Gastroesophageal sphincter (tissue), 4 donors: ENCODE measurements around the gene COG6. TPM values are rescaled to one million over a fixed set of nuclear protein-coding genes. Genes with fewer than 3 reads are reported as not detected.

Source experiments
- ATAC-seq: fragments of 150-250 bp; one replicate; pipeline ENCODE4 v1.9.1; 2016; ENCODE audit warnings: mild to moderate bottlenecking, moderate library complexity
- H3K27ac ChIP-seq, 4 donors: fragments of 200-600 bp; sonication (generic) in 3 of 4; 1 replicate in 3 of 4; 2 replicates in 1 of 4; pipeline ENCODE4 v1.5.1; 2016 to 2019
- H3K27me3 ChIP-seq: fragments of 200-600 bp; sonication (generic); one replicate; pipeline ENCODE4 v1.5.1; 2019
- H3K36me3 ChIP-seq, 2 donors: fragments of 200-600 bp; sonication (generic); one replicate each; pipeline ENCODE4 v1.5.1; 2019; ENCODE audit warnings: control low read depth in 1 of 2
- H3K4me1 ChIP-seq, 3 donors: fragments of 200-600 bp; sonication (generic); 1 replicate in 2 of 3; 2 replicates in 1 of 3; pipeline ENCODE4 v1.5.1; 2016 to 2019; ENCODE audit warnings: control low read depth in 2 of 3
- H3K4me3 ChIP-seq, 2 donors: fragments of 200-600 bp; sonication (generic); one replicate each; pipeline ENCODE4 v1.5.1; 2019; ENCODE audit warnings: mild to moderate bottlenecking in 1 of 2, moderate library complexity in 1 of 2
- H3K9me3 ChIP-seq, 3 donors: fragments of 200-600 bp; sonication (generic); one replicate each; pipeline ENCODE4 v1.5.1; 2017 to 2019; ENCODE audit warnings: control low read depth in 2 of 3
- EP300 ChIP-seq: sonication (generic); formaldehyde crosslinking; IDR thresholded peaks from one replicate; pipeline ENCODE4 v1.6.1; 2017; ENCODE audit warnings: antibody characterized with exemption, mild to moderate bottlenecking
- POLR2A ChIP-seq, 2 donors: fragments of 450-650 bp; IDR thresholded peaks; one replicate each; pipeline ENCODE4 v1.6.1; 2017; ENCODE audit warnings: antibody characterized with exemption in 2 of 2, mild to moderate bottlenecking in 2 of 2, moderate library complexity in 1 of 2
- POLR2AphosphoS5 ChIP-seq: sonication (generic); formaldehyde crosslinking; IDR thresholded peaks from one replicate; pipeline ENCODE4 v1.6.1; 2017; ENCODE audit warnings: antibody characterized with exemption
- WGBS, 2 donors: methylation state at CpG; one replicate each; pipeline ENCODE4 v1.1.5; 2018; ENCODE audit warnings: low coverage in 1 of 2; 5-methylcytosine and 5-hydroxymethylcytosine counted together
- total RNA-seq, 4 donors: library from RNA; depleted of rRNA; stranded (reverse); fragments of >200 nt; gene quantifications; one replicate each; pipeline ENCODE4 v1.1.0, GENCODE V29; 2016
- TF ChIP-seq, protein P1 (sequence below), 4 experiments: fragments of 200-600 bp in 2 of 4; fragments of 450-650 bp in 2 of 4; sonication (generic) in 1 of 4; IDR thresholded peaks; one replicate each; pipeline ENCODE4 v1.5.1; 2017 to 2019; ENCODE audit warnings: antibody characterized with exemption in 4 of 4, mild to moderate bottlenecking in 2 of 4, moderate library complexity in 2 of 4

Gene COG6
- total RNA-seq, 4 donors from 2014 or later, result 10.5 to 23.2 (median 13.0) TPM

DNA sequence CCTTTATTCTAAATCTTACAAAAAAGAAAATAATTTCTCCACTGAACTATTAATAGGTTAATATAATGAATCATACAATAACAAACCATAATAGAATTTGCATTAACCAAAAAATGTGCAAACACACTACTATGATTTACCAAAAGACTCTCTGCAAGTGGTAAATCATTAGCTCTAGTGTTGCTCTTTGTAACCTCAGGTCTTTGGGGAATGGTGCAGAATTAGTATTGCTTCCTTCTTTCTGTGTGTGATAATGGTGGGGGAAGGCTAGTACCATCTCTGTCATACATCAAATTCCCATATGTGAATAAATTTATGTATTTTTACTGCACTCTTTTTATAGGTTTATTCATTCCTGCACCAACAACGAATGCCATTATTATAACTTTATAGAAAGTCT lies 105.1 kb downstream of the COG6 start:
- Histone ChIP-seq H3K36me3 (no peaks in the 10 kb centered on the region), H3K4me1 (peaks cover 0 to 10% (median 0%) of the 10 kb centered on the region in 3 donors), H3K27ac (no peak overlapping the region), H3K27me3 (no peaks in the 10 kb centered on the region), H3K9me3 (peaks cover 0 to 4% (median 0%) of the 10 kb centered on the region in 3 donors), H3K4me3 (no peak overlapping the region)
- 50 to 89% methylated on average over 1 of the region's 1 CpG for WGBS, 2 donors
- TF ChIP-seq POLR2AphosphoS5, result no peak
- no peak for ATAC-seq

DNA sequence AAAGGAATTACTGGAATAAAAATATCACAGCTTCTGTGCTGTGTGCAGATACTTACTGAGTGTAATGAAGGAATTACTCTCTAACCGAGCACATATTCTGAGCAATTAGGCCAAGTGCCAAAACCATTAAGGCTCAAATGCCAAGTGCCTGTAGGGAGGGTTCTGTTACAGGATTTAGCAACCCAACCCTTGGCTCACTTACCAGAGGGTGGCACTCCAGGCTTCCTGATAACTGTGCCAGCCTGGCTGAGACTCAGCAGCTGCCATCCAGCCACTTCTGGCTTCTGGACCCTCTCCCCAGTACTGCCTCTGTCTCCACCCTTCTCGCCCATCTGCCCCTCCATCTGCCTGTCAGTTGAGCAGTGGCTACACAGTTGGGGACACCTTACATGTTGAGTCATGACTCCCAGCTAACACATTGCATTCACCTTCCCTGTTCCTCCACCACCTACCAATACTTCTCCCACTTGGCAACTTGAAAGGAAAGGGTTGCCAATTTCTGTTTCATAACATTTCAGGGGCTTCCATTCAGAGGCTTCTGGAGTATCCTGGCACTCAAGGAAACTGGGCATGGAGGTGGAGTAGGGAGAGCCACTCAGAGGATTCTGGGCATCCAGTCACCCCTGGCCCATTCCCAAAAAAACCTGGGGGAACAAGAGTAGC lies 110.5 kb downstream of the COG6 start:
- no peaks in the 10 kb centered on the region for H3K36me3 ChIP-seq
- ATAC-seq, result peak; percentile 65
- WGBS, 2 donors, result 42 to 67% methylated on average over 2 of the region's 2 CpGs
- no peaks in the 10 kb centered on the region for H3K27me3 ChIP-seq
- H3K27ac ChIP-seq, result peak overlapping the region in 3 of 4 donors; percentile 1 to 49 (median 21)
- H3K4me1 ChIP-seq, result peaks cover 0 to 28% (median 0%) of the 10 kb centered on the region in 3 donors
- H3K4me3 ChIP-seq, result no peak overlapping the region
- TF ChIP-seq POLR2AphosphoS5 (peak; percentile 8), EP300 (no peak), POLR2A (IDR thresholded peaks at IDR 0.05) (no peak)
- TF ChIP-seq, protein P1, sequence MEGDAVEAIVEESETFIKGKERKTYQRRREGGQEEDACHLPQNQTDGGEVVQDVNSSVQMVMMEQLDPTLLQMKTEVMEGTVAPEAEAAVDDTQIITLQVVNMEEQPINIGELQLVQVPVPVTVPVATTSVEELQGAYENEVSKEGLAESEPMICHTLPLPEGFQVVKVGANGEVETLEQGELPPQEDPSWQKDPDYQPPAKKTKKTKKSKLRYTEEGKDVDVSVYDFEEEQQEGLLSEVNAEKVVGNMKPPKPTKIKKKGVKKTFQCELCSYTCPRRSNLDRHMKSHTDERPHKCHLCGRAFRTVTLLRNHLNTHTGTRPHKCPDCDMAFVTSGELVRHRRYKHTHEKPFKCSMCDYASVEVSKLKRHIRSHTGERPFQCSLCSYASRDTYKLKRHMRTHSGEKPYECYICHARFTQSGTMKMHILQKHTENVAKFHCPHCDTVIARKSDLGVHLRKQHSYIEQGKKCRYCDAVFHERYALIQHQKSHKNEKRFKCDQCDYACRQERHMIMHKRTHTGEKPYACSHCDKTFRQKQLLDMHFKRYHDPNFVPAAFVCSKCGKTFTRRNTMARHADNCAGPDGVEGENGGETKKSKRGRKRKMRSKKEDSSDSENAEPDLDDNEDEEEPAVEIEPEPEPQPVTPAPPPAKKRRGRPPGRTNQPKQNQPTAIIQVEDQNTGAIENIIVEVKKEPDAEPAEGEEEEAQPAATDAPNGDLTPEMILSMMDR (IDR thresholded peaks at IDR 0.05), result peak in 2 of 4 experiments; percentile 26 to 54
- peaks cover 0 to 4% (median 0%) of the 10 kb centered on the region in 3 donors for H3K9me3 ChIP-seq

DNA sequence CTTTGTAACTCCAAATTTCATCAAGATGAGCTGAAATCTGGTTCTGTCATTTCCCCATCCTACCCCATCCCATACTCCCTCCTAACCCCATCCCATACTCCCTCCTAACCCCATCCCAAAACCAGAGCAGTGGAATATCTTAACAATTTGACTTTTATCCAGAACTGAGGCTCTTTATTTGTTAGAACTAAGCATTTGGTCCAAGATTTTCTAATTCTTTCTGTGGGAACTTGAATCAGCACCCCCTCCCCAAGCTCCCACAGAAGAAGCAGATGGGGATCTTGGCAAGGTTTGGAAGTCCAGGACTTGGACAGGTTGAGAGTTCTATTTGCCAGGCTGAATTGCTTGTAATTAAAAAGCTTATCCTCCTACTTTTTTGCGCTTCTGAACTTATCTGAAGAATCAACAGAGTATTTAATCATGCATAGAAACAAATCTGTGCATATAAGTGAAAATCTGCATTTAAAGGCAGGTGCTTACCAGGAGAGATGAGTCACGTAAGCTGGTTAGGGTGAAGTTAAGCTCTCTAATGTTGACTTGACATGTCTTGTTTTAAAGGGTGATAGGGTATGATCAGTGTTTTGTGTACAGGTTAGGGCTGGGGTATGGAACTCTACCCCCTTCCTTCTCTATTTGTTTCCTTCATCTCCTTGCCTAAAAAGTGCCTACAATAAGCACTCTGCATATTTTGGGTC lies 111.1 kb downstream of the COG6 start:
- WGBS, 2 donors, result 60 to 64% methylated on average over 1 to 2 of the region's 2 CpGs
- peak overlapping the region in 3 of 4 donors; percentile 1 to 49 (median 21) for H3K27ac ChIP-seq

GRCh38 chr13:39767791-39768517 lies 112.5 kb downstream of the COG6 start:
- no peaks in the 10 kb centered on the region for H3K36me3 ChIP-seq
- no peak for TF ChIP-seq POLR2A (IDR thresholded peaks at IDR 0.05)
- TF ChIP-seq, protein P1 (IDR thresholded peaks at IDR 0.05), result no peak
- no peak for TF ChIP-seq EP300
- no peak for TF ChIP-seq POLR2AphosphoS5
- H3K27ac ChIP-seq, result no peak overlapping the region
- WGBS, 2 donors, result 62 to 100% methylated on average over 1 to 3 of the region's 3 CpGs
- ATAC-seq, result no peak
- H3K4me3 ChIP-seq, result no peak overlapping the region
- peaks cover 0 to 28% (median 0%) of the 10 kb centered on the region in 3 donors for H3K4me1 ChIP-seq
- H3K9me3 ChIP-seq, result peaks cover 0 to 4% (median 0%) of the 10 kb centered on the region in 3 donors
- no peaks in the 10 kb centered on the region for H3K27me3 ChIP-seq

More for the DNA sequence above, 111.1 kb downstream of the COG6 start:
- H3K4me3 ChIP-seq, result no peak overlapping the region
- H3K27me3 ChIP-seq, result no peaks in the 10 kb centered on the region
- no peak for ATAC-seq
- no peaks in the 10 kb centered on the region for H3K36me3 ChIP-seq
- TF ChIP-seq POLR2AphosphoS5 (no peak), EP300 (no peak), POLR2A (IDR thresholded peaks at IDR 0.05) (no peak)
- TF ChIP-seq, protein P1 (IDR thresholded peaks at IDR 0.05), result no peak
- peaks cover 0 to 28% (median 0%) of the 10 kb centered on the region in 3 donors for H3K4me1 ChIP-seq
- peaks cover 0 to 4% (median 0%) of the 10 kb centered on the region in 3 donors for H3K9me3 ChIP-seq

DNA sequence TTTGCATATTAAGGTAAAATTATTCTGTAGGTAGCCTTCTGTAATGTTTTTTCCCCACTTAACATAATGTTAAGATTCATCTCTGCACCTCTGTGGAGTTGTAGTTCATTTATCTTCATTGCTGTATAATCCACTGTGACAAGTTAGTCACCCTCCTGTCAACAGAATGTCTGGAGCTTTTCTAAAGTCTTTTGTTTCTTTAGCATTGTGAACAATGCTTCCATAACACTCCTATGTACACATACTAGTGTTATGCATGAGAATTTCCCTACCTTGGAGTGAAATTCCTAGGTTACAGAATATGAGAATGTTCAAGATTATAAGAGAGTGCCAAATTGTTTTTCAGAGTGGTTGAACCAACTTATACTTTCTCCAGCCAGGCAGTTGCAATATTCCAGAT lies 113.5 kb downstream of the COG6 start:
- H3K4me1 ChIP-seq, result peaks cover 0 to 28% (median 0%) of the 10 kb centered on the region in 3 donors
- H3K27ac ChIP-seq, result no peak overlapping the region
- no peak for ATAC-seq
- no peak overlapping the region for H3K4me3 ChIP-seq
- no peaks in the 10 kb centered on the region for H3K36me3 ChIP-seq
- no peaks in the 10 kb centered on the region for H3K27me3 ChIP-seq
- no peaks in the 10 kb centered on the region for H3K9me3 ChIP-seq
- TF ChIP-seq EP300 (no peak), POLR2A (IDR thresholded peaks at IDR 0.05) (no peak)
